ENCODE data around the gene SPRED3. TPM values are rescaled to one million over a fixed set of nuclear protein-coding genes. Genes with fewer than 3 reads are reported as not detected.
"Not testable (repeated sequence)": the region's sequence is repeated elsewhere in the genome, so short reads cannot be mapped to it uniquely, and the experiment has no call there.

SPRED3 gene
- total RNA-seq, 1 donor from 2014 or later: not detected

DNA sequence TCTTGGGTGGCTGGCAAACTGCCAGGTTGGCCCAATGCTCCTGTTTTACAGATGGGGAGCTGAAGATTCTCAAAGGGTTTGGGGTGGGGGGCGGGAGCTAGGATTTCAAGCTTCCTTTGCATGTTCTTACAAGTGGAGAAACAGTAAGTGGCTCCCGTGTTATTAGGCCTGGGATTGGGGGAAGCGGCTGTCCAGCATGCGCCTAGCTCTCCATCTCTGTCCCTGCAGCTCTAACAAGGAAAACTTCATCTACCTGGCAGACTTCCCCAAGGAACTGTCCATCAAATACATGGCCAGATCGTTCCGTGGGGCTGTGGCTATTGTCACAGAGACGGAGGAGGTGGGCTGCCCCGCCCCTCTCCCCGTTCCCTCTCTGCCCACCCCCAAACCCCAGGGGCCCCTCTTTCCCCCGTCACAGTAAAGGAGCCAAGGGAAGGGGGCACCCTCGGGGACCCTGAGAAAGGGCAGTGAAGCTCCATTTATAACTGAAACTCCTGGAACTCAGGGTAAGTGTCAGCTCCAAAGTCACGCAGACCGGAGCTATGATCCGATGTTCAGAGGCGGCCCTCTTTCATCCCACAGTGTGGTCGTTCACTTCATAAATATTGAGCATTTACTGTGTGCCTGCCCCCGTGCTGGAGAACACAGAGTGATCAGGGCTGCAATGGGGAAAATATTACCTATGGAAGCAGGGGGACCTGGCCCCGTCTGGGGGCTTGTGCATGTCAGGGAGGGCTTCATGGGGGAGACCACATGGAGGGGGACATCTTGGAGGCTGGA, 29.1 kb upstream of the SPRED3 start:
- H3K36me3 ChIP-seq (ENCODE audit: control insufficient read depth in 3 of 3, insufficient read depth in 3 of 3, low read length in 3 of 3): no peaks in the 10 kb centered on the region
- peaks cover 31 to 56% (median 34%) of the 10 kb centered on the region in 3 donors for H3K27me3 ChIP-seq (ENCODE audit: control insufficient read depth in 3 of 3, insufficient read depth in 3 of 3, low read length in 3 of 3)
- no peak overlapping the region for H3K27ac ChIP-seq (ENCODE audit: low read depth, low read length)
- H3K9me3 ChIP-seq (ENCODE audit: control insufficient read depth in 3 of 3, low read length in 3 of 3): no peaks in the 10 kb centered on the region
- H3K9ac ChIP-seq (ENCODE audit: low read depth in 1 of 3, low read length in 3 of 3): no peak overlapping the region
- H3K4me1 ChIP-seq (ENCODE audit: control insufficient read depth in 3 of 3, insufficient read depth in 3 of 3, low read length in 3 of 3): peaks cover 4 to 15% (median 12%) of the 10 kb centered on the region in 3 donors
- no peak overlapping the region for H3K4me3 ChIP-seq (ENCODE audit: low read length in 3 of 3)

DNA sequence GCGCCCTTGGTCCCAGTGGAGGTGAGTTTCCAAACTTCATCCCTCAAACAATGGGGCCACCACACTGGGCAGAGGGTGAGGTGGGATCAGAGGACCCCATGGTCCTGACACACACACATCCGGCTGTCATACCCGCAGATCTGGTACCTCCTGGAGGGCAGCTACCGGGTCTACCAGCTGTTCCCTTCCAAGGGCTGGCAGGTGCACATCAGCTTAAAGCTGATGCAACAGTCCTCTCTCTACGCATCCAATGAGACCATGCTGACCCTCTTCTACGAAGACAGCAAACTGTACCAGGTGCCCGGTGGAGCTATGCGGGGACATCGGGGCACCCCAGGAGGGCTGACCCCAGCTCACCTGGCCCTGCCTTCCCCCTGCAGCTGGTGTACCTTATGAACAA, 28.1 kb upstream of the SPRED3 start:
- H3K4me1 ChIP-seq (ENCODE audit: control insufficient read depth in 3 of 3, insufficient read depth in 3 of 3, low read length in 3 of 3): peaks cover 4 to 15% (median 12%) of the 10 kb centered on the region in 3 donors
- H3K27me3 ChIP-seq (ENCODE audit: control insufficient read depth in 3 of 3, insufficient read depth in 3 of 3, low read length in 3 of 3): peaks cover 34 to 52% (median 34%) of the 10 kb centered on the region in 3 donors
- no peak overlapping the region for H3K27ac ChIP-seq (ENCODE audit: low read depth, low read length)

DNA sequence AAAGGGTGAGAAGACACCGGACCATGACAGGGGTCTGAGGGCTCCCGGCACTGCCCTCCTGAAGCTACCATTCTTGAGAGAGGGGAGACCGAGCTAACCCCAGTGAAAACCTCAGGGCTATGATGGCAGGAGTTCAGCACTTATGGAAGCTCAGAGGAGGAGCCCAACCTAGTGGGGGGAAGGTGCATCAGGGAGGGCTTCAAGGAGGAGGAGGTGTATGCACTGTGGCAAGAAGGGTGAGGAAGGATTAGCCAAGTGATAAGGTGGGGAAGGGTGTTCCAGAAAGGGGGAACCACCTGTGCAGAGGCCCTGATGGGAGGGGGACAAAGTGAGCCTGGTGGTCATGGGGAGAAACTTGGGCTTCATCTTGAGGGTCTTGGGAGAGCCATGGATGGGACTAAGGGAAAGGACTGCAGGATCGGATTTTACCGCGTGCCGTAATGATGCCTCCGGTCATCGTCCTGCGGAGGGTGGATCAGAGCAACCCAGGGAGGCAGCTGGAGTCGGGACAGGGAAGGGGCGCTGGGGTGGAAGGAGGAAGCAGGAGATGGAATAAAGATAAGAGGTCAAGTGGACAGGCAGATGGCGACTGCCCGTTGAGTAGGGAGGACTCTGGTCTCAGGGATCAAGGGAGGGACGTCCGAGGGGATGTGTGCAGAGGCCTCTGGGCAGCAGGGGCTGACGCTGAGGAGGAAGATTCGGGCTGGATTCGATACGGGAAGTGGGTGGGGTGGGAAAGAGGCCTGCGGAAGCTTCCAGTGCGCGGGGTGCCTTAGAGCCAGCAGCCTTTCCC, 27.5 kb upstream of the SPRED3 start:
- H3K27ac ChIP-seq (ENCODE audit: low read depth, low read length): no peak overlapping the region
- peak overlapping the region; percentile 71 to 75 (median 74) for H3K4me3 ChIP-seq (ENCODE audit: low read length in 3 of 3)
- H3K27me3 ChIP-seq (ENCODE audit: control insufficient read depth in 3 of 3, insufficient read depth in 3 of 3, low read length in 3 of 3): peaks cover 36 to 53% (median 36%) of the 10 kb centered on the region in 3 donors
- no peaks in the 10 kb centered on the region for H3K36me3 ChIP-seq (ENCODE audit: control insufficient read depth in 3 of 3, insufficient read depth in 3 of 3, low read length in 3 of 3)
- H3K9ac ChIP-seq (ENCODE audit: low read depth in 1 of 3, low read length in 3 of 3): peak overlapping the region in 1 of 3 donors; percentile 64
- no peaks in the 10 kb centered on the region for H3K9me3 ChIP-seq (ENCODE audit: control insufficient read depth in 3 of 3, low read length in 3 of 3)
- H3K4me1 ChIP-seq (ENCODE audit: control insufficient read depth in 3 of 3, insufficient read depth in 3 of 3, low read length in 3 of 3): peaks cover 4 to 15% (median 12%) of the 10 kb centered on the region in 3 donors

More for the DNA sequence above, 28.1 kb upstream of the SPRED3 start:
- Histone ChIP-seq H3K4me3 (ENCODE audit: low read length in 3 of 3) (no peak overlapping the region), H3K9ac (ENCODE audit: low read depth in 1 of 3, low read length in 3 of 3) (no peak overlapping the region), H3K9me3 (ENCODE audit: control insufficient read depth in 3 of 3, low read length in 3 of 3) (no peaks in the 10 kb centered on the region), H3K36me3 (ENCODE audit: control insufficient read depth in 3 of 3, insufficient read depth in 3 of 3, low read length in 3 of 3) (no peaks in the 10 kb centered on the region)

DNA sequence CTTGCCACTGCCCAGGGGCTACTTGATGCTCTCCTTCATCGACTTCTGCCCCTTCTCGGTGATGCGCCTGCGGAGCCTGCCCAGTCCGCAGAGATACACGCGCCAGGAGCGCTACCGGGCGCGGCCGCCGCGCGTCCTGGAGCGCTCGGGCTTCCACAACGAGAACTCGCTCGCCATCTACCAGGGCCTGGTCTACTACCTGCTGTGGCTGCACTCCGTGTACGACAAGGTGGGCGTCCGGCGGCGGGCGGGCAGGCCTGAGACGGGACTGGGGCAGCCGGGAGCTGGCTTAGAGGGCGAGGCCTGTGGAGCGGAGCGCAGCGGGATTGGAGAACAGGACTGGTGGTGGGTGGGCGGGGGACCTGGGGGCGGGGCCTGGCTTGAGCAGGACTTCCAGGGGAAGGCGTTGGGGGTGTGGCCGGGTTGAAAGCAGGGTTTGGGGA, 26.8 kb upstream of the SPRED3 start:
- H3K36me3 ChIP-seq (ENCODE audit: control insufficient read depth in 3 of 3, insufficient read depth in 3 of 3, low read length in 3 of 3): no peaks in the 10 kb centered on the region
- H3K9me3 ChIP-seq (ENCODE audit: control insufficient read depth in 3 of 3, low read length in 3 of 3): no peaks in the 10 kb centered on the region
- peak overlapping the region in 2 of 3 donors; percentile 14 to 64 for H3K9ac ChIP-seq (ENCODE audit: low read depth in 1 of 3, low read length in 3 of 3)
- H3K27ac ChIP-seq (ENCODE audit: low read depth, low read length): no peak overlapping the region
- peaks cover 32 to 51% (median 36%) of the 10 kb centered on the region in 3 donors for H3K27me3 ChIP-seq (ENCODE audit: control insufficient read depth in 3 of 3, insufficient read depth in 3 of 3, low read length in 3 of 3)
- peaks cover 4 to 15% (median 12%) of the 10 kb centered on the region in 3 donors for H3K4me1 ChIP-seq (ENCODE audit: control insufficient read depth in 3 of 3, insufficient read depth in 3 of 3, low read length in 3 of 3)
- H3K4me3 ChIP-seq (ENCODE audit: low read length in 3 of 3): peak overlapping the region; percentile 71 to 75 (median 74)

DNA sequence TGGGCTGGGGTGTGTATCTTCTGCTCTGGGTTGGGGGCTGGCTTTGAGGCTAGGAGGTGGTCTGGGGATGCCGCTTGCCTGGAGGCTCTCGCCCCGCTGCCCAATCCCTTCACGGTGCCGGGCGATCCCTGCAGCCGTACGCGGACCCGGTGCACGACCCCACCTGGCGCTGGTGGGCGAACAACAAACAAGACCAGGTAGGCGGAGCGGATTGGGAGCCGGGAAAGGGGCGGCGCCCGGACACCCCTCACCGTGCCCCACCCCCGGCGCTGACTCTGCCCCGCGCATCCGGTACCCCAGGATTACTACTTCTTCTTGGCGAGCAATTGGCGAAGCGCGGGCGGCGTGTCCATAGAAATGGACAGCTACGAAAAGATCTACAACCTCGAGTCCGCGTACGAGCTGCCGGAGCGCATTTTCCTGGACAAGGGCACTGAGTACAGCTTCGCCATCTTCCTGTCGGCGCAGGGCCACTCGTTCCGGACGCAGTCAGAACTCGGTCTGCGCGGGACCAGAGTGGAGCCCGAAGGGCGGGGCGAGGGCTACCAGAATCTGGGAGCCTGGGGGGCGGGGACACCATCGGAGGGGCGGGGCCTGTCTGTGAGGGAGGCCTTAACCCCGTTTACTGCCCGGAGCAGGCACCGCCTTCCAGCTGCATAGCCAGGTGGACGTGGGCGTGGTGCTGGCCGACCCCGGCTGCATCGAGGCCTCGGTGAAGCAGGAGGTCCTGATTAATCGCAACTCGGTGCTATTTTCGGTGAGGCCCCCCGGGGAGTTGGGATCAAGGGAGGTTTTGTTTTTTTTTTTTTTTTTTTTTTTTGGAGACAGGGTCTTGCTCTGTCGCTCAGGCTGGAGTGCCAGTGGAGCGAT, 26.2 kb upstream of the SPRED3 start:
- H3K9ac ChIP-seq (ENCODE audit: low read depth in 1 of 3, low read length in 3 of 3): peak overlapping the region in 2 of 3 donors; percentile 14 to 25

DNA sequence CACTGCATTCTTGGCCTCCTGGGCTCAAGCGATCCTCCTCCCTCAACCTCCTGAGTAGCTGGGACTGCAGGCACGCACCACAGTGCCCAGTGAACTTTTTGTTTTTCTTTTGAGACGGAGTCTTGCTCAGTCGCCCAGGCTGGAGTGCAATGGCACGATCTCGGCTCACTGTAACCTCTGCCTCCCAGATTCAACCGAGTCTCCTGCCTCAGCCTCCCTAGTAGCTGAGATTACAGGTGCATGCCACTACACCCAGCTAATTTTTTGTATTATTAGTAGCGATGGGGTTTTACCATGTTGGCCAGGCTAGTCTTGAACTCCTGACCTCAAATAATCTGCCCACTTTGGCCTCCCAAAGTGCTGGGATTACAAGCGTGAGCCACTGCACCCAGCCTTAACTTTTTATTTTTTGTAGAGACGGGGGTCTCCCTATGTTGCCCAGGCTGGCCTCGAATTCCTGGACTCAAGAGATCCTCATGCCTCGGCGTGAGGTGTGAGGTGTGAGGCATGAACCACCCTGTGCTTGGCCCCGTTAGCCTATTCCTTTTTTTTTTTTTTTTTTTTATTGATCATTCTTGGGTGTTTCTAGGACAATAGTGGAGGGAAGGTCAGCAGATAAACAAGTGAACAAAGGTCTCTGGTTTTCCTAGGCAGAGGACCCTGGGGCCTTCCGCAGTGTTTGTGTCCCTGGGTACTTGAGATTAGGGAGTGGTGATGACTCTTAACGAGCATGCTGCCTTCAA, 25.4 kb upstream of the SPRED3 start:
- not testable (repeated sequence) for H3K36me3 ChIP-seq (ENCODE audit: control insufficient read depth in 3 of 3, insufficient read depth in 3 of 3, low read length in 3 of 3); H3K27ac ChIP-seq (ENCODE audit: low read depth, low read length); H3K9me3 ChIP-seq (ENCODE audit: control insufficient read depth in 3 of 3, low read length in 3 of 3); H3K9ac ChIP-seq (ENCODE audit: low read depth in 1 of 3, low read length in 3 of 3); H3K4me3 ChIP-seq (ENCODE audit: low read length in 3 of 3)
- peaks cover 4 to 15% (median 12%) of the 10 kb centered on the region in 3 donors for H3K4me1 ChIP-seq (ENCODE audit: control insufficient read depth in 3 of 3, insufficient read depth in 3 of 3, low read length in 3 of 3)
- peaks cover 39 to 55% (median 42%) of the 10 kb centered on the region in 3 donors for H3K27me3 ChIP-seq (ENCODE audit: control insufficient read depth in 3 of 3, insufficient read depth in 3 of 3, low read length in 3 of 3)

More for the DNA sequence above, 26.2 kb upstream of the SPRED3 start:
- Histone ChIP-seq H3K36me3 (ENCODE audit: control insufficient read depth in 3 of 3, insufficient read depth in 3 of 3, low read length in 3 of 3) (no peaks in the 10 kb centered on the region), H3K9me3 (ENCODE audit: control insufficient read depth in 3 of 3, low read length in 3 of 3) (no peaks in the 10 kb centered on the region), H3K4me1 (ENCODE audit: control insufficient read depth in 3 of 3, insufficient read depth in 3 of 3, low read length in 3 of 3) (peaks cover 4 to 15% (median 12%) of the 10 kb centered on the region in 3 donors), H3K27me3 (ENCODE audit: control insufficient read depth in 3 of 3, insufficient read depth in 3 of 3, low read length in 3 of 3) (peaks cover 36 to 50% (median 39%) of the 10 kb centered on the region in 3 donors), H3K27ac (ENCODE audit: low read depth, low read length) (no peak overlapping the region), H3K4me3 (ENCODE audit: low read length in 3 of 3) (peak overlapping the region; percentile 71 to 75 (median 74))

DNA sequence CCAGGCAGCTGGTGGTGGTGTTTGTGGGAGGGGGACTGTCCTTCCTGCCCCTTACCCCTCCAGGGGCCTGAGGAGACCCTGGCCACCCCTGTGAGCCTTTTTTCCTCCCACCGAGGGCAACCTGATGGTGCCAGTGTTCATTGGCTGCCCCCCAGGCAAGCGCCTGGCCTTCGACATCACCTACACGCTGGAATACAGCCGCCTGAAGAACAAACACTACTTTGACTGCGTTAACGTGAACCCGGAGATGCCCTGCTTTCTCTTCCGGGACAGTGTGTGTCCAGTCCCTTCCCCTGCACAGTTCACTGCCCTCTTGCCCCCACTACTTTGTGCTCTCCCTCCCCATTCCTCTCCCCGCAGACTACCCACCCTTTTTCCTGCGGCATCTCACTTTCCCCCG, 21.5 kb upstream of the SPRED3 start:
- peaks cover 17 to 34% (median 22%) of the 10 kb centered on the region in 3 donors for H3K27me3 ChIP-seq (ENCODE audit: control insufficient read depth in 3 of 3, insufficient read depth in 3 of 3, low read length in 3 of 3)
- H3K4me1 ChIP-seq (ENCODE audit: control insufficient read depth in 3 of 3, insufficient read depth in 3 of 3, low read length in 3 of 3): peaks cover 0 to 6% (median 3%) of the 10 kb centered on the region in 3 donors
- no peaks in the 10 kb centered on the region for H3K36me3 ChIP-seq (ENCODE audit: control insufficient read depth in 3 of 3, insufficient read depth in 3 of 3, low read length in 3 of 3)
- no peak overlapping the region for H3K9ac ChIP-seq (ENCODE audit: low read depth in 1 of 3, low read length in 3 of 3)
- H3K9me3 ChIP-seq (ENCODE audit: control insufficient read depth in 3 of 3, low read length in 3 of 3): no peaks in the 10 kb centered on the region
- no peak overlapping the region for H3K4me3 ChIP-seq (ENCODE audit: low read length in 3 of 3)
- no peak overlapping the region for H3K27ac ChIP-seq (ENCODE audit: low read depth, low read length)

DNA sequence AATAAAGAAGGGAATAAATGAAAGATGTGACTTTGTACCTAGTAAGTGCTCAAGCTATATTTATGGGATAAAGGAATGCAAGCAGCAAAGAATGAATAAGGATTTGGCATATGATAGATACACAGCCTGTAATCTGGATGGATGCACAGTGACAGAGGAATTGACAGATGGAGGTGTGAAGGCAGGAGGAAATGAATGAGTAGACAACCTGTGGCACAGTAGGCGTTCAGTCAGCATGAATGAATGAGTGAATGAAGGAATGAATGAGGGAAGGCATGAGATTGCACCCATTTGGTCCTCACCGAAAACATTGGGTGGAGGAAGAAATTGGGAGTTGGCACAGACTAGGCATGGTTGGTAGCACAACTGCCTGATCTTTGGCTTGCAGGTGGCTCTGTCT, 18.9 kb upstream of the SPRED3 start:
- H3K9me3 ChIP-seq (ENCODE audit: control insufficient read depth in 3 of 3, low read length in 3 of 3): no peaks in the 10 kb centered on the region
- H3K4me1 ChIP-seq (ENCODE audit: control insufficient read depth in 3 of 3, insufficient read depth in 3 of 3, low read length in 3 of 3): peaks cover 0 to 5% (median 4%) of the 10 kb centered on the region in 3 donors
- H3K9ac ChIP-seq (ENCODE audit: low read depth in 1 of 3, low read length in 3 of 3): no peak overlapping the region
- H3K4me3 ChIP-seq (ENCODE audit: low read length in 3 of 3): no peak overlapping the region
- H3K36me3 ChIP-seq (ENCODE audit: control insufficient read depth in 3 of 3, insufficient read depth in 3 of 3, low read length in 3 of 3): no peaks in the 10 kb centered on the region
- H3K27me3 ChIP-seq (ENCODE audit: control insufficient read depth in 3 of 3, insufficient read depth in 3 of 3, low read length in 3 of 3): peaks cover 15 to 29% (median 22%) of the 10 kb centered on the region in 3 donors
- H3K27ac ChIP-seq (ENCODE audit: low read depth, low read length): no peak overlapping the region

DNA sequence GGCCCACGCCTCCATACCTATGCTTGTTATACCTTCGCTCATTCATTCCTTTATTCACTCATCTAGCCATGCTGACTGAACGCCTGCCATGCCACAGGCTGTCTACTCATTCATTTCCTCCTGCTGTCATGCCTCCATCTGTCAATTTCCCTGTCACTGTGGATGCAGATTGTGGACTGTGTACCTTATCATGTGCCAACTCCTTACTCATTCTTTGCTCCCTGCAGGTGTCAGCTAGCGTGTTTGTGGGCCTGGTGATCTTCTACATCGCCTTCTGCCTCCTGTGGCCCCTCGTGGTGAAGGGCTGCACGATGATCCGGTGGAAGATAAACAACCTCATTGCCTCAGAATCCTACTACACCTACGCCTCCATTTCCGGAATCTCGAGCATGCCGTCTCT, 18.2 kb upstream of the SPRED3 start:
- peaks cover 0 to 2% (median 0%) of the 10 kb centered on the region in 3 donors for H3K36me3 ChIP-seq (ENCODE audit: control insufficient read depth in 3 of 3, insufficient read depth in 3 of 3, low read length in 3 of 3)
- H3K4me1 ChIP-seq (ENCODE audit: control insufficient read depth in 3 of 3, insufficient read depth in 3 of 3, low read length in 3 of 3): peaks cover under 1 to 11% (median 5%) of the 10 kb centered on the region in 3 donors
- H3K9ac ChIP-seq (ENCODE audit: low read depth in 1 of 3, low read length in 3 of 3): no peak overlapping the region
- no peak overlapping the region for H3K27ac ChIP-seq (ENCODE audit: low read depth, low read length)
- no peak overlapping the region for H3K4me3 ChIP-seq (ENCODE audit: low read length in 3 of 3)
- no peaks in the 10 kb centered on the region for H3K9me3 ChIP-seq (ENCODE audit: control insufficient read depth in 3 of 3, low read length in 3 of 3)
- peaks cover 12 to 29% (median 16%) of the 10 kb centered on the region in 3 donors for H3K27me3 ChIP-seq (ENCODE audit: control insufficient read depth in 3 of 3, insufficient read depth in 3 of 3, low read length in 3 of 3)

All from skeletal muscle tissue (tissue), 4 donors.